ENCODE data around the gene TCF19. TPM values are rescaled to one million over a fixed set of nuclear protein-coding genes. Genes with fewer than 3 reads are reported as not detected.

Gene TCF19
- total RNA-seq, 1 experiment from 2014 or later: 15.0 TPM

GRCh38 chr6:31161216-31162126 lies 3.1 kb downstream of the TCF19 start:
- H4K8ac ChIP-seq (replicated peaks; ENCODE audit: insufficient read length, low read depth, low read length): no peak overlapping the region
- no peak overlapping the region for H2AFZ ChIP-seq (ENCODE audit: low read length)
- peaks cover 13% of the 10 kb centered on the region; the same call in 1 of the 2 replicates for H3K4me1 ChIP-seq (ENCODE audit: insufficient read depth, low read length)
- WGBS (ENCODE audit: extremely low coverage, insufficient read length, low lambda C conversion rate): no CpG with 5 or more reads among the region's 19 CpGs
- H3K79me2 ChIP-seq (ENCODE audit: insufficient read depth, low read length): peaks cover 2% of the 10 kb centered on the region; the same call in 1 of the 2 replicates
- no peak overlapping the region for H3T11ph ChIP-seq (ENCODE audit: low read length)
- H3K4ac ChIP-seq (ENCODE audit: low read depth, low read length): no peak overlapping the region
- Mint-ChIP-seq H3K27me3 (ENCODE audit: low read depth) (peaks cover 2% of the 10 kb centered on the region; the same call in 1 of the 2 replicates), H3K4me3 (no peak overlapping the region), H3K36me3 (ENCODE audit: insufficient read depth in 1 of 3, low read depth in 3 of 3) (peaks cover 31 to 58% (median 57%) of the 10 kb centered on the region in 3 experiments; a peak in 6 of 7 replicates), H3K9me3 (no peaks in the 10 kb centered on the region), H3K4me1 (peaks cover 53 to 64% of the 10 kb centered on the region in 2 experiments), H3K27ac (peak overlapping the region in 2 of 3 experiments; percentile 36 to 88; a peak in 3 of 7 replicates)
- no peaks in the 10 kb centered on the region for H3K27me3 ChIP-seq (ENCODE audit: insufficient read depth, low read length)
- no peak overlapping the region for H3K18ac ChIP-seq (ENCODE audit: insufficient read length, low read depth, low read length)
- no peak overlapping the region for H2BK120ac ChIP-seq (ENCODE audit: low read depth, low read length, poor library complexity, severe bottlenecking)
- H3K9ac ChIP-seq (ENCODE audit: extremely low read depth, insufficient read length, low read length): no peak overlapping the region
- H3K56ac ChIP-seq (ENCODE audit: insufficient read length, low read depth, low read length): no peak overlapping the region
- no peak overlapping the region for H3K14ac ChIP-seq (ENCODE audit: insufficient read depth, low read length)
- no peak for DNase-seq
- H3K23me2 ChIP-seq (ENCODE audit: insufficient read length, low read depth, low read length, poor library complexity, severe bottlenecking): peaks cover 14% of the 10 kb centered on the region
- no peak overlapping the region for H2BK15ac ChIP-seq (ENCODE audit: low read depth, low read length)
- no peak overlapping the region for H2BK5ac ChIP-seq (ENCODE audit: insufficient read length, low read length)
- TF ChIP-seq CTCF (conservative IDR thresholded peaks at IDR 0.05): no peak
- H3K27ac ChIP-seq (ENCODE audit: insufficient read length, low read depth, low read length): no peak overlapping the region
- no peak overlapping the region for H4K5ac ChIP-seq (ENCODE audit: insufficient read length, low read depth, low read length)
- H3K23ac ChIP-seq (ENCODE audit: insufficient read length, low read depth, low read length): no peak overlapping the region
- H2BK12ac ChIP-seq (ENCODE audit: insufficient read length, low read depth, low read length): no peak overlapping the region
- no peaks in the 10 kb centered on the region for H3K9me3 ChIP-seq (ENCODE audit: control insufficient read depth, low read depth, low read length)
- H3K4me2 ChIP-seq (ENCODE audit: insufficient read depth, insufficient read length, low read length): no peak overlapping the region
- no peaks in the 10 kb centered on the region for H4K20me1 ChIP-seq (ENCODE audit: control insufficient read depth, insufficient read depth, insufficient read length)
- no peaks in the 10 kb centered on the region for H3K79me1 ChIP-seq (ENCODE audit: insufficient read depth, low read depth, low read length, poor library complexity, severe bottlenecking)
- no peak overlapping the region for H2AK5ac ChIP-seq (ENCODE audit: insufficient read length, low read length)
- H2BK20ac ChIP-seq (ENCODE audit: low read depth, low read length, poor library complexity, severe bottlenecking): no peak overlapping the region
- no peak overlapping the region for H4K91ac ChIP-seq (ENCODE audit: insufficient read length, low read depth, low read length)

Data from H9 (cell line).